GM21381 (cell line): ENCODE results near the gene FOXS1.

Experiments used
- ATAC-seq: cut with Tn5 transposase; IDR thresholded peaks from one replicate; pipeline ENCODE4 v1.9.1; 2021; ENCODE audit warnings: mild to moderate bottlenecking, moderate library complexity; ENCODE audit not compliant: unreplicated experiment

Gene FOXS1

GRCh38 chr20:31845300-31845863 is at the start of gene FOXS1:
FOXS1 (minus strand) TSS chr20:31845604; CDS start chr20:31845542, 62 bp downstream.
- no peak for ATAC-seq

- no peak for ATAC-seq
Observed at GRCh38 chr20:31890646-31891045, 45.2 kb upstream of the FOXS1 start.

GRCh38 chr20:31883829-31884228 is 38.4 kb upstream of the FOXS1 start:
- ATAC-seq, result no peak

- no peak for ATAC-seq
Observed at GRCh38 chr20:31881945-31882344, 36.5 kb upstream of the FOXS1 start.

GRCh38 chr20:31879143-31879987 is 34.0 kb upstream of the FOXS1 start:
- ATAC-seq, result peak; percentile 90

GRCh38 chr20:31877684-31878083 is 32.3 kb upstream of the FOXS1 start:
- ATAC-seq, result no peak

- no peak for ATAC-seq
Observed at GRCh38 chr20:31875671-31876070, 30.3 kb upstream of the FOXS1 start.

GRCh38 chr20:31872406-31872805 is 27.0 kb upstream of the FOXS1 start:
- no peak for ATAC-seq

- ATAC-seq, result no peak
Observed at GRCh38 chr20:31871618-31871954, 26.2 kb upstream of the FOXS1 start.

- ATAC-seq, result no peak
Observed at GRCh38 chr20:31870726-31871617, 25.6 kb upstream of the FOXS1 start.

- ATAC-seq, result no peak
Observed at GRCh38 chr20:31869942-31870725, 24.7 kb upstream of the FOXS1 start, which contains the start of the genes DUSP15 and TTLL9. DUSP15 (minus strand) TSS chr20:31870527; CDS start chr20:31870337, 190 bp downstream. TTLL9 (plus strand) TSS chr20:31870634; CDS start chr20:31871127, 493 bp downstream.

- no peak for ATAC-seq
Observed at GRCh38 chr20:31869673-31869941, 24.2 kb upstream of the FOXS1 start.

GRCh38 chr20:31868853-31869672 is 23.7 kb upstream of the FOXS1 start:
- ATAC-seq, result no peak

GRCh38 chr20:31866221-31866620 is 20.8 kb upstream of the FOXS1 start:
- no peak for ATAC-seq

- ATAC-seq, result no peak
Observed at GRCh38 chr20:31864521-31865400, 19.4 kb upstream of the FOXS1 start.

- no peak for ATAC-seq
Observed at GRCh38 chr20:31863296-31864085, 18.1 kb upstream of the FOXS1 start.

GRCh38 chr20:31862506-31862905 is 17.1 kb upstream of the FOXS1 start:
- ATAC-seq, result no peak

- no peak for ATAC-seq
Observed at GRCh38 chr20:31862157-31862470, 16.7 kb upstream of the FOXS1 start.
